Renal cortical epithelial cell (primary cell): Measurements from ENCODE around the gene GALNT11. TPM values are rescaled to one million over a fixed set of nuclear protein-coding genes. Genes with fewer than 3 reads are reported as not detected.
A peak's percentile ranks its signal among the peaks of the same experiment; 100 is the strongest.
"Not testable (repeated sequence)": the region's sequence is repeated elsewhere in the genome, so short reads cannot be mapped to it uniquely, and the experiment has no call there.

Experiments used
- DNase-seq: peaks from one replicate; pipeline ENCODE4 v3.0.0-alpha.2; 2011; ENCODE audit warnings: low read depth
- total RNA-seq: library from RNA; depleted of rRNA; stranded (reverse); fragments of >200 nt; gene quantifications from 2 replicates; pipeline ENCODE4 v1.2.3, GENCODE V29; 2014

The GALNT11 gene
- total RNA-seq, 1 donor from 2014 or later: 159 TPM

DNA sequence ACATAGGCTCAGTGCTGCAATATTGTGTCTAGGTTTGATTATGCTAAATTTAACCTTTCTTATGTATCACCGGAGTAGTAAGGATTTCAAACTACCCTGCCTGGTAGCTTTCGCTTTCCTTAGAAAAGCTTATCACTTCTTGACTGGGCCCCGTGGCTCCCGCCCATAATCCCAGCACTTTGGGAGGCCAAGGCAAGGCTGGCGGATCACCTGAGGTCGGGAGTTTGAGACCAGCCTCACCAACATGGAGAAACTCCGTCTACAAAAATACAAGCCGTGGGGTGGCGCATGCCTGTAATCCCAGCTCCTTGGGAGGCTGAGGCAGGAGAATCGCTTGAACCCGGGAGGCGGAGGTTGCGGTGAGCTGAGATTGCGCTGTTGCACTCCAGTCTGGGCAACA, 49.9 kb downstream of the GALNT11 start:
- not testable (repeated sequence) for DNase-seq

DNA sequence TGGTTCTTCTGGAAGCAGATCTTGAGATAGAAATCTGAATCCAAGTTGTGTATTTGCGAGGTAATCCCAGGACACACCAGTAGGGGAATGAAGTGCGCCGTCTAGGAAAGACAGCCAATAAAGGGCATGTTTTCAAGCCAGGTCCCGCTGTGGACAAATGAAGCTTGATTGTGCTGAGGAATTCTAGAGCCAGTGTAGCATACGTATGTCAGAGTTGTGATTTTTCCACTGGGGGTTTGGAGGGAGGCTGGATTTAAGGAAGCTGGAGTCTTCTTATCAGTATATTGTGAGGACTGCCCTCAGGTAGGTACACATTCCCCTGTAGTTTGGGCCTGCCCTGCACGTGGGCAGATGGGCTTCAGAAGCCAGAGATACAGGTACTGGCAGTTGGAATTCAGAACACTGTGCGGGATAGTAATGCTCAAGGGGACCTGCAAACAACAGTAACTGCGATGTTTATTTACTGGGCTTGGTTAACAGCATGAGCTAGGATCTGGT, 50.9 kb downstream of the GALNT11 start:
- peak; percentile 53 for DNase-seq

DNA sequence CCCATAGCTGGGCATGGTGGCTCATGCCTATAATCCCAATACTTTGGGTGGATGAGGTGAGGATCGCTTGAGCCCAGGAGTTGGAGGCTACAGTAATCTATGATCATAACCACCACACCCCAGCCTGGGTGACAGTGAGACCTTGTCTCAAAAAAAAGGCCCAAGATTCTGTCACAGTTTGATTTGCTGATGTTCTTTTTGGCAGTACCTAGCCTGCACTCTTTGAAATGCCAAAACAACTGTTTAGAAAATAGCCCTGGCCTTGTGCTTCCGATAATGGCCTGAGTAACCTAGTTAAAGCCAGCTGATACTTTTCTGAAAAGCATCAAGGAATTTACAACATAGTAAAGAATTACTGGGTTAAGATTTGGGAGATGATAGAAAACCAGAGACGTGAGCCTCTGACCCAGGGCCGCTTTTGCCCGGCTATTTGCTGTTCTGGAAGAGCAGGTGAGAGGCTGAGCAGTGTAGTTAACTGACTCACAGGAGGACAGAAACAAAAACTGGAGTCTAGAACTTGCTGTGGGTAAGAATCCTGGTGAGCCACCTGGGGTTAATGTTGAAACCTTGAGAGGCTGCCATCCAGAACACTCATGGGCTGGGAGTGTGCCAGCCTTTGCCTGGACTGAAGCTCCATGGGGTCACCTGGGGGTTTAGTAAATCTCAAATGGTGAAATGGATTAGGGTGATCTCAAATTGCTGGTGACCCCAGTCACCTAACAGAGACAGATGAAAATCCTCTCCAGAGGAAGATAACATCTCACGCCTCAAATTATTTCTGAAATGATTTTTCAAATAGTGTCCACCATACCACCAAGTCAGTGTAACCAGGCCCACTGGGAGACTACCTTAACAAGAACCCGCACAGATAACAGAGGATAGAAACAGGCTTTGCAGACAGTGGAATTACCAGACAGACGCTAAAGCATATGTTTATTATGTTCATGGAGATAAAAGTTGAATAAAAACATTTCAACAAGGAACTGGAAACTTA, 51.8 kb downstream of the GALNT11 start:
- DNase-seq: peak; percentile 89

DNA sequence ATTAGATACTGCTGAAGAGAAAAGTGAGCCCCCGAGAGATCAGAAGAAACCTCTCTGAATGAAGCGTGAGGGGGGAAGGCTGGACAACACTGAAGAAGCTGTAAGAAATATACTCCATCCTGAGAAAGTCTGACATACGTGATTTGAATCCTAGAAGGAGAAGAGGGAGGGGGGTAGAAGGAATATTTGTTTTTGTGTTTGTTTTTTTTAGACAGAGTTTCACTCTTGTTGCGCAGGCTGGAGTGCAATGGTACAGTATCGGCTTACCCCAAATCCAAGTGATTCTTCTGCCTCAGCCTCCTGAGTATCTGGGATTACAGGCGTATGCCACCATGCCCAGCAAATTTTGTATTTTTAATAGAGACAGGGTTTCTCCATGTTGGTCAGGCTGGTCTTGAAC, 52.6 kb downstream of the GALNT11 start:
- no peak for DNase-seq

DNA sequence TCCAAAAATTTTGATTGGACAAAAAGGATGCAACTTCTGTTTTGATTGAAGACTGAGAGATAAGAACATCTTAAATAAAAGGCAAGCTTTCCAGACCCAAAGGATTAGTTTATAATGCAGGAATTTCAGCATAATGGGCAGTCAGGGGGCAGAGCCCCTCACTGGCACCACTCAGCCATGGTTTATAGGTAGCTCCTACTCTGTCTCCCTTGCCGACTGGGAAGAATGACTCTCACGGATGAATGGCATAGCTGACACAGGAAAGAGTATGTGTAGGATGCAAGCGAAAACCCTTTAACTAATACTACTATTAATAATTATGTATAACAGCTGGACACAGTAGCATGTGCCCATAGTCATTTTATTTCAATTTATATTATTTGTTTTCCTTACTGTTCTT, 53.3 kb downstream of the GALNT11 start:
- DNase-seq: no peak

DNA sequence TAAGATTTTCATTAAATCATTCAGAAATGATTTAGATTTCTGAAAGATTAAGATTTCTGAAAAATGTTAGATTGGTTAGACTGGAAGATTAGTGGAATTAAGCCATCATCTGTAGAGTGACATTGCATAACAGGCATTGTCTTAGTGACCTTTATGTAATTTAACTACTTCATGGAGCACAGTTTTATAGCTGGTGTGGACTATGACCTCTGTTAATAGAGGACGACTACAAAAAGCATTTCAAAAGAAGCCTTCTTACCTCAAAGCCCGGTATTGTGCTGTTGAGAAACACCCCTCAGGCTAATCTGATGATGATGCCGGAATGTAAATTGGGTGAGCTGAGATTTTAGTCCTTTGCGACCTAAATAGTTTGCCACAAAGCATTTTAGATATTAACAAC, 55.6 kb downstream of the GALNT11 start:
- DNase-seq: peak; percentile 88

DNA sequence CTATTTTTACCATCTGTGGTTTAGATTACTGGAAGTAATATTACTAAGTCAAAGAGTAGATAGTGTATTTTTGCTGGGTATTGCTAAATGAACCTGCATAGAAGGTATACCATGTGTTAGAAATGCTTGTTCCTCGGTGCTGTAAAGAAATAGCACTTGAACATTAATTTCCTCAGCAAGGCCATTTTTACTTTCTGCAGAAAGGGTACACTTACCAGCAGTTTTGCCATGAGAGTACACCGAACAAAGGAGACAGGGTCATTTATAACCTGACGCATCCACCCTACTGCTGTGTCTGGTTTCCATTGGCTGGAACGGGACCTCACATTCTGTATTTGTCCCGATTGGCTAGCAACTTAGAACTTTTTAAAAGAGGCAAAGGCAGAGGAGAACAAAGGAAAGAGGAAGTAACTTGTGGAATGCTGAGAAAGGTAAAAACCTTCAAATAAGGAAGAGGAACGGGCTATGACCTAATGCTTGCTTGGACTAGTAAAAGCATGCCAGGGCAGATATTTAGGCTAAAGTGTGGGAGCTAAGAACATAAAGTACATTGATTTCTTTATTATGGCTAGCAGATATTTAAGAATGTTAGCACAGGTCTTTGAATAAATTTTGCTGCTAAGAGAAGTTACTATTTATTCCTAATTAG, 56.7 kb downstream of the GALNT11 start:
- DNase-seq: peak; percentile 64

DNA sequence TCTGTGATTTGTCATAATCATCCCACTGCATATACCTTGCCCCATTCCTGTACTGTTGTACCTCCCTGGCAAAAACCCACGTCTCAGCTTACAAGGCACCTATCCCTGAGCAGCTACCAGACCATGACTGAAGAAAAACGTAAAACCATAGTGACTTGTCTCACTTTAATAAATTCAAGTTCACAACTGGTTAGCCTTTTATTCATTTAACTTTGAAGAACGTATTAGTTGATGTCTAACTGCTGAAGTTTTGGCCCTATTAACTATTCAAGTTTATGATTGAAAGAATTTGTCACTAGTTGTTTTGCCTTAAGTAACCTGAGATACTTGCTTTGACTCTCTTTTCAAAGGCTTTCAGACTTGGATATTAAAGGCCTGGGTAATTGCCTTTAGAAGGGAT, 59.7 kb downstream of the GALNT11 start:
- DNase-seq: peak; percentile 99

DNA sequence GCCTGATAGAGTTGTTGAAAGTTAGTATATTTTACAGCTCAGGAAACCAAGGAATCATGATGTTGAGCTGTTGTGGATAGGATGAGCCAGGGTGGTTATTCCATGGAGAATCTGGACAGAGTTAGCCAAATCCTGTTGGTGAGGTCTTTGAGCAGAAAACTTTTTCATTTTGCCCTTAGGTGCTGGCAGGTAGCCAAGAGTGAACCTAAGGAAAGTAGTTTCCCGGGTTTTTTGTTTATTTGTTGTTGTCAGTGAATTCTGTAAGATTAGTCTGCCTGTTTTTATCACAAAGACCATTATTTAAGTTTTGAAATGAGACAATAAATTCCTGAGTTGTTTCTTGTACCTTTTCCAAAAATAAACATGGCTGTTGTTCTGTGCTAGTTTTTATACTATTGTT, 61.0 kb downstream of the GALNT11 start:
- peak; percentile 38 for DNase-seq

DNA sequence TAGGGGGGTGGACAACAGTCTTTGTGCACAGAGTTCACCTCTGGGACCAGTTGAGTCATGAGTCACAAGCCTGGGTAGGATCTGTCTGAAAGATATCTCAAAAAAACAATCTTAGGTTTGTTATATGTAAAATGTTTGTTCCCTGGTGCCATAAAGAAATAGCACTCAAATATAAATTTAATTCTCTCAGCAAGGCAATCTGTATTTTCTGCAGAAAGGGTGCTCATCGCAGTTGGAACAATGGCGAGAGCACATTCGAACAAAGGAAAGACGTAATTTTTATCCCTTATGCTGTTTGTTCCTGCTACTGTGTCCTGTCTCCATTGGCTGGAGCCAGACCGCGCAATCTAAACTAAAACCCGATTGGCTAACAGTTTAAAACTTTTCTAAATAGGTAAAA, 63.7 kb downstream of the GALNT11 start:
- DNase-seq: no peak

DNA sequence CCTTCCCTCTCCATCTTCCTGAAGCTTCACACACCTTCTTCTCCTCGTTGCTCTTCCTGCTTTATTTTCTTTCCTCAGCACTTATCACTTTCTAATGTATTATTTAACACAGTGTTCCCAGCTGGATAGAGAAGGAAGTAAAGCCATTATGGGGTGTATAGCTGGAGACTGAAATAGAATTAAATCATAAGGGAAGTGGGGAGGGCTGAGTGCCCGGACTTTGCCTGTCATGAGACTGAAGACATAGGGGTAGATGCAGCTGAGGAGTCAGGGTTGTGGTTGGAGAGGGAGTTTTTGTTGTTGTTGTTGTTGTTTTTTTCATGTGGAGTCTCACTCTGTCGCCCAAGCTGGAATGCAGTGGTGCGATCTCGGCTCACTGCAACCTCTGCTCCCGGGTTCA, 65.3 kb downstream of the GALNT11 start:
- no peak for DNase-seq

DNA sequence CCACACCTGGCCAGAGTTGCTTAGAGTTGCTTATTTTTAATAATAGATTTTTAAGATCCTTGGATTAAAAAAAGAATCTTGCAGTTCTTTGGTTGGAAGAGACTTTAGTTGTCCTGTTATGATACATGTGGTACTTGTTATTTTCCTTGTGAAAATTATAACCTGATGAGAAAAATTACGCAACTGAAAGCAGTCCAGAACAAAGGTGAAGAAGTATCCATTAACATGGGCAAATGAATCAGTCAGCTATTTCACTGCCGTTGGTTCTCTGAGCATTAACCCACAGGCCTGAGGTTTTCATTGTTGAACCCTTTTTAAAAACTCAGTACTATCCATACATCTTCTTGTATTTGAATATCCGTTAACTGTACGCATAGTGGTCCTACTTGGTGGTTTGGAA, 68.2 kb downstream of the GALNT11 start:
- DNase-seq: peak; percentile 86

DNA sequence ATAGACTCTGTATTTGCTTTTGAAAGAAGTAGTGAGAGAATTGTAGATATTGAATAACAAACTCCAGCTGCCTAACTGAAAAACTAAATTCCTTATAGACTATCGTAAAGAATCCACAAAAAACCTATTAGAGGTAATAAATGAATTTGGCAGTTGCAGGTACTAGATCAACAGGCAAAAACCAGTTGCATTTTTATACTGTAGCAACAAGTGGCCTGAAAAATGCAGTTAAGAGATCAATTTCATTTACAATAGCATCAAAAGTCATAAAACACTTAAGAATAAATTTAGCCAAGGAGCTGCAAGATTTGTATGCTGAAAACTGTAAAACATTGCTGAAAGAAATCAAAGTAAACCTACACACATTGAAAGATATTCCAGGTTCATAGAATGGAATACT, 70.3 kb downstream of the GALNT11 start:
- no peak for DNase-seq

DNA sequence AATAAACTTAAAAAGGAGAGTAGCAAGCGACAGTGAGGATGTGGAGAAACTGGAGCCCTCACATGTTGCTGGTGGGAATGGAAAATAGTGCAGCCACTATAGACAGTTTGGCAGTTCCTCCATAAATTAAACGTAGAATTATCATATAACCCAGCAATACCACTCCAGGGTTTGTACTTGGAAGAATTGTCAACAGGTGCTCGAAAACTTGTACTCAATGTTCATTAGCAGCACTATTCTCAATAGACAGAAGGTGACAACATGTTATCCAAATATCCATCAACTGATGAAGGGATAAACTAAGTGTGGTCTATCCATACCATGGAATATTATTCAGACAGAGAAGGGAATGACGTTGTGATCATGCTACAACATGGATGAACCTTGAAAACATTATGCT, 71.9 kb downstream of the GALNT11 start:
- DNase-seq: no peak

DNA sequence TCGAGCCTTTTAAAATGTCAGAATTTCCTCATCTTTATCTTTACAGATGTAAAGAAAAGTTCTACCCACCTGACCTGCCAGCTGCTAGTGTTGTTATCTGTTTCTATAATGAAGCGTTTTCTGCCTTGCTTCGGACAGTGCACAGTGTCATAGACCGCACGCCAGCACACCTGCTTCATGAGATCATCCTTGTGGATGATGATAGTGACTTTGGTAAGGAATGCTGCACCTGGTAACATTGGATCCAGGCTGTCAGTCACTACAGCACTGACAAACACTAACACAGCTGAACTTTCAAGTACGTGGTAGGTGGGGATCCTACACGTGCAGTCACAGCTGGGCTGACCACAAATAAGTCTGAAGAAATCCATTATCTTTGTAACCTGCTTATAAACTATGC, 77.6 kb downstream of the GALNT11 start:
- no peak for DNase-seq

DNA sequence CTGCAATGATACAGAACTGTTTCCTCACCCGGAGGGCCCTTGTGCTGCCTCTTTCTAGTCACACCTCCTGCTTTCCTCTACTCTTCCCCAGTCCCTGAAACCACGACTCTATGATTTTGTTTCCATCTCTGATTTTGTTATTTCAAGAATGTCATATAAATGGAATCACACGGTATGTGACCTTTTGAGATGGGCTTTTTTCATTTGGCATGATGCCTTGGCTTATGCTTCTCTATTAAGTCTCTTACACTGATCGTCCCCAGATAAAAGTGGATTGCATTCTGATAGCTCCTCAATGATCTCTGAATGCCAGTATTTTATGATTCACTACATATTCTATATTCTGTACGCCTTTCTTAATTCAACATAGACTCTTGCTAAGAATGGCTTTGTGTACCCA, 78.2 kb downstream of the GALNT11 start:
- no peak for DNase-seq

DNA sequence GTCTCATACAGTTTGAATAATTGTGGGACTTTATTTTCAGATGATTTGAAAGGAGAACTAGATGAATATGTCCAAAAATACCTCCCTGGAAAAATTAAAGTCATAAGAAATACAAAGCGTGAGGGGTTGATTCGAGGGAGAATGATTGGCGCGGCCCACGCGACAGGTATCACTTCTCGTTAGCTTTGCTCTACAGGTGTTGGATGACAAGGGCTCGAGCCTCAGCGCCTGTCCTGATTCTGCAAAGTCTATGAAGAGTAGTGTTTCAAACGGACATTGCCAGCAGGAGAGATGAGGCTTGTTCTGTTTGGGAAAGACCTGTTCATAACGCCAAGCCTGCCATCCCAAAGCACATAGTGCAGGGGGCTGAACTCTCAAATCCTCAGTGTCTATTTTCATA, 79.7 kb downstream of the GALNT11 start:
- DNase-seq: no peak

DNA sequence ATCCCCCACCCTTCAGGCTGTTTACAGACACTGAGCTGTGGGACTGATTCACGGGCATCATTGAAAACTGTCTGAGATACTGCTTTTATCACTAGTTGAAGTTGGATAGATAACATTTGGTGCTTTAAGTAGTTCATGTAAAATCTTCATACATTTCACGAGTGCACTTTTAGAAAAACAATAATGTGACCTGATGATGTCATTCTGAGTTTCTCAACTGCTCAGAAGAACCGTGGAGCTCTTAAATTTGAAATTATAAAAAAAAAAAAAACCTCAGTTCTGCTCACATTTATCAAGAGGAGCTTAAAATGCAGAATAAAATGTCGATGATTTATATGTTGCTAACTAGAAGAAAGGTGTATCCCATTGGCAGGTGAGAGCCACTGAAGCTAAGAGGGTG, 81.5 kb downstream of the GALNT11 start:
- no peak for DNase-seq

DNA sequence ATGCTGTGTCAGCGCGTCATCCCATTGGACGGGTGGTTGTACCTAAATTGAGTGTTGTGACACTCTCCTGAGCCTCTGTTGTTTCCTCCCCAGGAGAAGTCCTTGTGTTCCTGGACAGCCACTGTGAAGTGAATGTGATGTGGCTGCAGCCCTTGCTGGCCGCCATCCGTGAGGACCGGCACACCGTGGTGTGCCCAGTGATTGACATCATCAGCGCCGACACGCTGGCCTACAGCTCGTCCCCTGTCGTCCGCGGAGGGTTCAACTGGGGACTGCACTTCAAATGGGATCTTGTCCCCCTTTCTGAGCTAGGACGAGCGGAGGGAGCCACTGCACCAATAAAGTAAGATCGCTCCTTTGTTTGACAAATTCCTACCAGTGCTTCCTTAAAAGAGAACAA, 82.5 kb downstream of the GALNT11 start:
- no peak for DNase-seq

DNA sequence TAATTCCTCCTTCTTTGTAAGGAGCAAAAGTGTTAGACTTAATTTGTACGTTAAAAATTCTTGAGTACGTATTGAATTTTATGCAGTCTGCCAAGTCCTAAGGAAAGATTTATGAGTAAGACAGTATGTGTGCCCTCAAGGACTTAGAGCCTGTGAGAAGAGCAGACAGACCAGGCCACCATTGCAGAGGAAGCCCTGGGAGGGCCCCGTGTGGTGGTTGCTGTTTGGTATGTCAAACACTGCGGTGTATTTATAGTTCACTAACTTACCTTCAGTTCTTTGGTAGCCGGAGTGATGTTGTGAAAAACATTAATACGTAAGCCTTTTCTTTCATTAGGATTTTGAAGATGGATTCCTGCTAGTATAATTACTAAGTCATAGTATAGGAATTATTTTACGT, 82.9 kb downstream of the GALNT11 start:
- no peak for DNase-seq

DNA sequence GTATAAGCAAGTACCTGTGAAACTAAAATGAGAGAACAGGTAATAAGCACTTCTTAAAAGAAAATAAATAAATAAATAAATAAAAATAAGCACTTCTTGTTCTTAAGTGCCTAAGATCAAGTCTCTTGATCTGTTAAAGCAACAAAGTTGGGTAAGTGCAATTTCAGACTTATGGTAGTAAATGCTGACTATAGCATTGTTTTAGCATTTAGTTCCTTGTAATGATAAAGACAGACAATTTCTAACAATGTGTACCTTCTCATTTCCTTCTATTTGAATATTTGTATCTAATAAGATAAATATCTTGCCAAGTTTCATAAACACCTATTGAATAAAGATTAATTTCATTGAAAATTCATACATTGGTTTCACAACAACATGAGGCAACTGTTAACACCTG, 87.4 kb downstream of the GALNT11 start:
- DNase-seq: no peak

DNA sequence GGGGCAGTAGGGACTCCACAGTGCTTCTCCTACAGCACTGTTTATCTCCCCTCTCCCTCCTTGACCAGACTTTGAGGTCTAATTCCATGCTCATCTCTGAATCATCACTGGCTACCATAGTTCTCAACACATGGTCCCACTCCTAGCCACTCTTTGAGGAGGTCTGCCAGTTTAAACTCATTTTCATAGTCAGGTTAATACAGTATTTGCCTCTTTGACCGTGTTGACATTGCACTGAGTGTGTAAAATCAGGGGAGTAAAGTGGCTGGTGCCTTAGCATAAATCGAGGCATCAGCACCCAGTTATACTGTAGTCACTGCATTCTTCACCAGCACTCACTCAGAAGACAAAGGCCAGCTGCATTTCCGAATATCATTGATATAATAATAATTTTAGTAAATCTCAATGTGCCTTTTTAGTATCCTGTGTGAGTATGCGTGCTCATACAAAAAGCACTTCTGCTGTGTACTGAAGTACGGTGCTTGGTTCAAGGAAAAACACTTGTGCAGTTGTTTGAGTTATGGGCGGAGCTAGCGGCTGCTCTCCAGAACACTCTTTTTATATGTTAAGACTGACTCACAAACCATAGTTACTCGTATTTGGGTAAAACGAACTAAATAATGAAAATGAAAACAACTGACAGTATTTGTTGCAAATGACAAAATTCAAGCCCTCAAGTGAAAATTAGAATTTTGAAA, 89.7 kb downstream of the GALNT11 start:
- DNase-seq: no peak
